ENCODE results near the gene BOD1L1.

The BOD1L1 gene

GRCh38 chr4:13553081-13553480 is 74.4 kb downstream of the BOD1L1 start:
- DNase-seq, result no peak

GRCh38 chr4:13548984-13549546 is 78.5 kb downstream of the BOD1L1 start:
- DNase-seq, result peak; percentile 59 to 81

- DNase-seq, result peak in 1 of 2 experiments; percentile 26
These were observed 79.2 kb downstream of the BOD1L1 start for GRCh38 chr4:13548059-13548983.

- peak; percentile 47 to 77 for DNase-seq
These were observed 80.0 kb downstream of the BOD1L1 start for GRCh38 chr4:13547485-13548041.

GRCh38 chr4:13546941-13547484 is 80.5 kb downstream of the BOD1L1 start:
- DNase-seq, result peak in 1 of 2 experiments; percentile 26

GRCh38 chr4:13546142-13546940 is 81.2 kb downstream of the BOD1L1 start:
- no peak for DNase-seq

- no peak for DNase-seq
These were observed 82.1 kb downstream of the BOD1L1 start for GRCh38 chr4:13545394-13545808.

GRCh38 chr4:13544606-13545393 is 82.7 kb downstream of the BOD1L1 start:
- peak; percentile 57 to 65 for DNase-seq

- DNase-seq, result peak in 1 of 2 experiments; percentile 27
These were observed 83.5 kb downstream of the BOD1L1 start, which contains the start of gene NKX3-2 for GRCh38 chr4:13543839-13544605. Gene NKX3-2 (minus strand): TSS chr4:13544508. CDS start chr4:13544414, 94 bp downstream.

GRCh38 chr4:13543032-13543838 is 84.3 kb downstream of the BOD1L1 start:
- DNase-seq, result no peak

- no peak for DNase-seq
These were observed 84.9 kb downstream of the BOD1L1 start for GRCh38 chr4:13542577-13543031.

- DNase-seq, result no peak
These were observed 85.6 kb downstream of the BOD1L1 start for GRCh38 chr4:13541720-13542576.

GRCh38 chr4:13541176-13541604 is 86.3 kb downstream of the BOD1L1 start:
- no peak for DNase-seq

- no peak for DNase-seq
These were observed 86.9 kb downstream of the BOD1L1 start for GRCh38 chr4:13540446-13541175.

GRCh38 chr4:13539619-13540445 is 87.7 kb downstream of the BOD1L1 start:
- DNase-seq, result no peak

- no peak for DNase-seq
These were observed 88.4 kb downstream of the BOD1L1 start for GRCh38 chr4:13539047-13539618.
